CD4-positive, alpha-beta T cell treated with Interleukin-2 at 100 ng/mL for 4 hours (primary cell): Measurements from ENCODE around the gene RCOR2.
A peak's percentile ranks its signal among the peaks of the same experiment; 100 is the strongest.
"Not testable (repeated sequence)": the region's sequence is repeated elsewhere in the genome, so short reads cannot be mapped to it uniquely, and the experiment has no call there.

Experiments used
- DNase-seq: peaks from one replicate; pipeline ENCODE4 v3.0.0-alpha.2; 2020; ENCODE audit warnings: low spot score

Gene RCOR2

DNA sequence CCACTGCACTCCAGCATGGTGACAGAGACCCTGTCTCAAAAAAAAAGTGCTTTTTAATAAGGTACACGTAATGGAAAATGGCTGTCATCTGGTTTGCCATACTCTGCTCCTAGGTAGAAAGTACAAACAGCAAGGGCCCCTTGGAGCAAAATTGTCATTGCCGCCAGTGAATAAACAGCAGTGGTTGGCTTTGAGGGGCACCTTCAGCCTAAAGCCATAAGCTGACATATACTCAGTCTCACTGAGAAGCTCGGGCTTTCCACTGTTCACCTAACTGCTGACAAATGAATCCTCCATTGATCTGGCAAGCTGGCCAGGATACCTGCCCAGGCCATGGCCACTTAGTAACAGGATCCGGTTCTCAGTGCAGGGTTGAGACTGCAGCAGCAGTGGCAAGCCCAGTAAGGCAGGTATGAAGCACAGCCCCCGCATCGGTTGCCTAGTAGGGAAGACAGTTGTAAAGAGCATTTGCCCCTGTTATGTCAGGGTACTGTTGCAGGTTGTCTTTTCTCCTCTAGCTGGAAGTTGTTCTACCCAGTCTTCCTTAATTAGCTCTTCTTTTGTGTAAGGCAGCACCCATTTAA, 39.2 kb downstream of the RCOR2 start:
- no peak for DNase-seq

- no peak for DNase-seq
These were observed 40.3 kb downstream of the RCOR2 start for GRCh38 chr11:63876616-63877015.

- no peak for DNase-seq
These were observed 41.4 kb downstream of the RCOR2 start for GRCh38 chr11:63875506-63876065.

DNA sequence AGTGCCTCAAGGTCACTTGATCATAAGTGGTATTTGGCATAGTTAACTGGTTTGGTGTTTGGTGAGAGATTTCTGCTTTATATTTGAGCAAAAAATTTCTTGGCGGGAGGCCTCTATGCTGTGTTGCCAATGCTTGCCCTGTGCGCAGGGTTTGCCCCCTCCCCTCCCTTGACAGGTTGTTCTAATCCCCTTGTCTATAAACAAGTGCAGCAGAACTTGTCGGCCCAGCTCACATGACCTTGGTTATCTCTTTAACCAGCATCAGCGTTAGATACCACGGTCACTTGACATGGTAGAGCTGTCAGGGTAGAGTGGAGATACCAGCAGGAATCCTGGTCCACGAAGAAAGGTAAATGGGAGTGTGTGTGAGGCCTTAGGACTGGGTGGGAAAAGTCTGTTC, 42.5 kb downstream of the RCOR2 start:
- DNase-seq: no peak

DNA sequence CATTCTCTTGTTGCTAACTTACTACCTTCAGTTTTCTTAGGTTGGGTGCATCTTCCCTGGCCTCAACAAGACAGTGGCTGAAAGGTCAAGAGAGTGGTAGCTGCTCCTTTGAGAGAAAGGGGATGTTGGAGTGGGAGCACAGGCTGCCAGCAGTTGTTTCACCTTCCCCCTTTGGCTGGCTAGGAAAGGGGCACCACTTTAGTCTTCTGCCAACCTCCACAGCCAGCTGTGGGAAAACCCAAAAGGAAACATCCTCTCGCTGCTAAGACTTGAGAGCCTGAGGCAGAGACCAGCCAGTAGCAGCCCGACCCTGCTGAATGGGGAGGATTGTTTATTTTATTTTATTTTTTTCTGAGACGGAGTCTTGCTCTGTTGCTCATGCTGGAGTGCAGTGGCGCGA, 43.7 kb downstream of the RCOR2 start:
- no peak for DNase-seq

DNA sequence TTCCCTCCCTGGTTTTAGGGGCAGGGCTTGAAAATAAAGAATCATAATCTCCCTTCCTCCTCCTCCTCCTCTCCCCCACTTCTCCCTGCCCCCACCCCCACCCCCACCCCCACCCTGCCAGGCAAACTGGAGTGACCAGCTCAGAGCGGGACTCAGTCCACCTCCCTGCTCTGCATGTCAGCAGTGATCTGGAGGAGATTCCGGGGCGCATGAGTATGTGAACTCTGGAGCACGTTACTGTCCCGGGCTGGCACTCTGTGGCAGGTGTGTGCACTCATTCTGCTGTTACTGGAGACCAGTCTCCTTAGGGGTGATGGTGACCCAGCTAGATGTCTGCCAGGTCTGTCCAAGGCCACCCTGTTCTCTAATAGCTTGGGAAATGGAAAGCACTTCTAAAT, 44.2 kb downstream of the RCOR2 start:
- no peak for DNase-seq

DNA sequence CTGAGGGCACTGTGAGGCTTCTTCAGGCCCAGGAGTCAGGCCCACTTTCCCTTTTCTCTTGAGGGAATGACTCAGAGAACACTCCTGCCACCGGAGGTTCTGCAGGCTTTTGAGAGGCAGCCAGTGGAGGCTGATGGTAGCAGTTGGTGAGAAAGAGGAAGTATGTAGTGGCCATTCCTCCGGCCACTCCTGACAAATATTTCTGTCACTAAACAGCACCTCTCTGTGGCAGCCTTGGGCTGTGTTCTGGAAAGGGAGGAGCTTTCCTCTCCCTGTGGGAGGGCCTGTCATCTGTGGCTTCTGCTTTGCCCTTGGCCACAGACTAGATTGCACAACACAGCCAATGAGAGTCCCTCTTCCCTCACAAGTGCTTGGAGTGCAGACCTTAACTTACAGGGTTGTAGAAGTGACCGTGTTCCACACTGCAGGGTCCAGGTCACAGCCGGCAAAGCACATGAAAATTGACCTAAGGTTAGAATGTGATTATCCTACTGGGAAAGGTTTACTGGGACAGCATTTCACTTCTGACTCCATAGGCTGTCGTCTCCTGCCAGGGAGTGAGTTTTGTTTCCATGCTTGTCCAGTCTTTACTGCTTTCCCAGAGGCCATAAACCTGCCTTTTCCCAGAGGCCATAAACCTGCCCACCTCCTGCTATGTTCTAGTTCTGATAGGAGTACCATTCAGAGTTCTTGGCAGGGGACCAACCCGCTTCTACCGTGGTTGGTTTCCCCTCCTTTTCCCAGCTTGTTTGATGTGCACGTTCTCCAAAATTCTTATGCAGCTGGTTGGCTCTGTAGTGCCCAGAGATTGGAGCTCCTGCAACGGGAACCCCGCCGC, 44.8 kb downstream of the RCOR2 start:
- DNase-seq: peak; percentile 54

GRCh38 chr11:63870351-63871140, 46.4 kb downstream of the RCOR2 start:
- no peak for DNase-seq

DNA sequence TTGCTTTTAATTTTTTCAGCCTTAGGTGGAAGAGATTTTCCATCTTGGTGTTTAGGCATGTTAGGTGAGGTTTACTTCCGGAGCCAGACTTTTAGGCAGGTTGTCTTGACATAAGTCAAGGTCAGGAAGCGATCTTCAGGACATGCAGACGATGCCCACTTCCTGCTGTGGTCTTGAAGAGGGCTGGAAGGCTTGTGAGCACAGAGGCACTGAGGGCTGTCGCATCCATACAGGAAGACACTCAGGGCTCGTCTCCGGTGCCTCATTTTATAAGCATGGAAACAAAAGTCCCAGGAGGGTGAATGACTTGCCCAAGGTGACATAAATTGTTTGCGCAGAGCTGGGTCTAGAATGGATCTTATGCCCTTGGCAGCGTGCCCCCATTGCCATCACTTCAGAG, 47.3 kb downstream of the RCOR2 start:
- DNase-seq: peak; percentile 44

DNA sequence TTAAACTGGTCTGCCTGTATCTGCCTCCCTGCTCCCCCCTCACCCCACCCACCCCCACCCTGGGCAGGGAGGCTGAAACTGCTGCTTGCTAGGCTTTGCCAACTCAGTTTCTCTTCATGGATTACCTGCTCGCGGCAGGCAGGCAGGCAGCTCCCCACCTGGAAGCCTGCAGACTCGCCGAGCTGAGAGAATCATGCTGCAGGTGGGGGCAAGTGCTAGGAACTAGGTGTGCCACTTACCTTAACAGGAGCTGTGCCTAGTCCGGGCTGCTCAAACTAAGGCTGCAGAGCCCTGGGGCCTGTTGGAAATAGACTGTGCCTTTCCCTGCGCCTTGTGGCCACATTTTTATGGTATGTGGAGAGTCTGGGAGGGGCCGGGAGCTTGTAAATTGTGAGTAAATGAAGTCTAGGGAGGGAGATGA, 47.8 kb downstream of the RCOR2 start:
- DNase-seq: no peak

GRCh38 chr11:63868399-63869064, 48.4 kb downstream of the RCOR2 start:
- DNase-seq: no peak

GRCh38 chr11:63867511-63867910, 49.5 kb downstream of the RCOR2 start:
- DNase-seq: no peak

- DNase-seq: peak; percentile 87
These were observed 50.8 kb downstream of the RCOR2 start for GRCh38 chr11:63866211-63866610.

DNA sequence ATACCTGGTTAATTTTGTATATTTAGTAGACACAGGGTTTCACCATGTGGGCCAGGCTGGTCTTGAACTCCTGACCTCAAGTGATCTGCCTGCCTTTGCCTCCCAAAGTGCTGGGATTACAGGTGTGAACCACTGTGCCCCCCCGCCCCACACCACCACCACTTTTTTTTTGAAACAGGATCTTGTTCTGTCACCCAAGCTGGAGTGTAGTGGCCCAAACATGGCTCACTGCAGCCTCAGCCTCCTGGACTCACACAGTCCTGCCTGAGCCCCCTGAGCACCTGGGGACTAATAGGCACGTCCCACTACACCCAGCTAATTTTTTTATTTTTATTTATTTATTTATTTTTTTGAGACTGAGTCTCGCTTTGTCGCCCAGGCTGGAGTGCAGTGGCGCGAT, 53.3 kb downstream of the RCOR2 start:
- not testable (repeated sequence) for DNase-seq

- no peak for DNase-seq
These were observed 54.0 kb downstream of the RCOR2 start for GRCh38 chr11:63862923-63863322.
